Endodermal cell (in vitro differentiated cells): ENCODE measurements around the gene TSPAN15. TPM values are rescaled to one million over a fixed set of nuclear protein-coding genes. Genes with fewer than 3 reads are reported as not detected.

Source experiments
- DNase-seq: peaks from one replicate; pipeline ENCODE4 v3.0.0-alpha.2; 2017
- H3K27ac ChIP-seq: 2 replicates; pipeline ENCODE4 v1.5.1; 2013; ENCODE audit warnings: mild to moderate bottlenecking, low read depth, low read length, moderate library complexity
- H3K27me3 ChIP-seq: 2 replicates; pipeline ENCODE4 v1.6.1; 2013; ENCODE audit warnings: mild to moderate bottlenecking, low read length, moderate library complexity; ENCODE audit not compliant: insufficient read depth, control insufficient read depth, poor library complexity, severe bottlenecking
- H3K36me3 ChIP-seq: 2 replicates; pipeline ENCODE4 v1.7.0; 2013; ENCODE audit warnings: mild to moderate bottlenecking, low read length, moderate library complexity; ENCODE audit not compliant: control insufficient read depth, insufficient read depth
- H3K4me1 ChIP-seq: one replicate; pipeline ENCODE4 v1.7.0; 2013; ENCODE audit warnings: low read length; ENCODE audit not compliant: control insufficient read depth, insufficient read depth
- H3K4me3 ChIP-seq: 2 replicates; pipeline ENCODE4 v1.5.1; 2013; ENCODE audit warnings: mild to moderate bottlenecking, low read length, moderate library complexity
- H3K9ac ChIP-seq: 2 replicates; pipeline ENCODE4 v1.6.1; 2013; ENCODE audit warnings: mild to moderate bottlenecking, low read length, moderate library complexity; ENCODE audit not compliant: poor library complexity, severe bottlenecking; ENCODE audit errors: extremely low read depth
- H3K9me3 ChIP-seq: 2 replicates; pipeline ENCODE4 v1.6.1; 2013; ENCODE audit warnings: mild to moderate bottlenecking, low read length, moderate library complexity; ENCODE audit not compliant: control insufficient read depth
- H3K27ac Mint-ChIP-seq: 2 replicates; pipeline ENCODE4 v1.8.0; 2020; ENCODE audit warnings: mixed read lengths
- H3K27me3 Mint-ChIP-seq: 2 replicates; pipeline ENCODE4 v1.8.0; 2021; ENCODE audit warnings: mild to moderate bottlenecking, mixed read lengths; ENCODE audit not compliant: insufficient read depth
- H3K36me3 Mint-ChIP-seq: 2 replicates; pipeline ENCODE4 v1.8.0; 2020; ENCODE audit warnings: low read depth, mixed read lengths
- H3K4me1 Mint-ChIP-seq: 2 replicates; pipeline ENCODE4 v1.8.0; 2020; ENCODE audit warnings: mixed read lengths
- H3K4me3 Mint-ChIP-seq: 2 replicates; pipeline ENCODE4 v1.8.0; 2020; ENCODE audit warnings: mild to moderate bottlenecking, moderate library complexity, mixed read lengths
- H3K9me3 Mint-ChIP-seq: 2 replicates; pipeline ENCODE4 v1.8.0; 2020; ENCODE audit warnings: mild to moderate bottlenecking, mixed read lengths
- WGBS, 2 experiments: methylation state at CpG; one replicate each; pipeline versions ENCODE4 v1.1.5 to v1.1.7; 2013; ENCODE audit warnings: missing lambda C conversion rate in 2 of 2, mixed read lengths in 1 of 2; ENCODE audit not compliant: insufficient coverage in 1 of 2, insufficient read length in 1 of 2; 5-methylcytosine and 5-hydroxymethylcytosine counted together
- total RNA-seq, 2 donors: library from RNA; stranded (reverse); fragmentation: NEBNext Ultra II Directional in 1 of 2; extraction: Animal tissue kit (Norgen Biotek cat#: 25700) in 1 of 2; gene quantifications; 2 replicates in 1 of 2; 3 replicates in 1 of 2; pipeline ENCODE4 v1.2.1, GENCODE V29; 2021
- TF ChIP-seq, protein P1 (sequence below): fragments of 200-600 bp; sonication (generic); conservative IDR thresholded peaks from 2 replicates; pipeline ENCODE4 v1.5.0; 2021; ENCODE audit warnings: antibody characterized with exemption, mild to moderate bottlenecking

TSPAN15 gene
- total RNA-seq, 2 donors from 2014 or later = 10.1 to 15.8 TPM

GRCh38 chr10:69409968-69410367, 41.3 kb upstream of the TSPAN15 start:
- Mint-ChIP-seq H3K36me3 (no peaks in the 10 kb centered on the region), H3K27ac (no peak overlapping the region), H3K27me3 (peaks cover 4% of the 10 kb centered on the region), H3K4me1 (peaks cover 10% of the 10 kb centered on the region), H3K9me3 (no peaks in the 10 kb centered on the region), H3K4me3 (no peak overlapping the region)
- Histone ChIP-seq H3K9me3 (no peaks in the 10 kb centered on the region), H3K36me3 (no peaks in the 10 kb centered on the region), H3K9ac (no peak overlapping the region), H3K4me3 (no peak overlapping the region), H3K27ac (no peak overlapping the region), H3K27me3 (no peaks in the 10 kb centered on the region), H3K4me1 (no peaks in the 10 kb centered on the region)
- DNase-seq = no peak
- TF ChIP-seq, protein P1, sequence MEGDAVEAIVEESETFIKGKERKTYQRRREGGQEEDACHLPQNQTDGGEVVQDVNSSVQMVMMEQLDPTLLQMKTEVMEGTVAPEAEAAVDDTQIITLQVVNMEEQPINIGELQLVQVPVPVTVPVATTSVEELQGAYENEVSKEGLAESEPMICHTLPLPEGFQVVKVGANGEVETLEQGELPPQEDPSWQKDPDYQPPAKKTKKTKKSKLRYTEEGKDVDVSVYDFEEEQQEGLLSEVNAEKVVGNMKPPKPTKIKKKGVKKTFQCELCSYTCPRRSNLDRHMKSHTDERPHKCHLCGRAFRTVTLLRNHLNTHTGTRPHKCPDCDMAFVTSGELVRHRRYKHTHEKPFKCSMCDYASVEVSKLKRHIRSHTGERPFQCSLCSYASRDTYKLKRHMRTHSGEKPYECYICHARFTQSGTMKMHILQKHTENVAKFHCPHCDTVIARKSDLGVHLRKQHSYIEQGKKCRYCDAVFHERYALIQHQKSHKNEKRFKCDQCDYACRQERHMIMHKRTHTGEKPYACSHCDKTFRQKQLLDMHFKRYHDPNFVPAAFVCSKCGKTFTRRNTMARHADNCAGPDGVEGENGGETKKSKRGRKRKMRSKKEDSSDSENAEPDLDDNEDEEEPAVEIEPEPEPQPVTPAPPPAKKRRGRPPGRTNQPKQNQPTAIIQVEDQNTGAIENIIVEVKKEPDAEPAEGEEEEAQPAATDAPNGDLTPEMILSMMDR = no peak
- WGBS, 2 experiments = 89 to 100% methylated on average over 4 to 6 of the region's 6 CpGs

GRCh38 chr10:69410487-69410886, 40.8 kb upstream of the TSPAN15 start:
- H3K27ac Mint-ChIP-seq = no peak overlapping the region
- Histone ChIP-seq H3K9ac (no peak overlapping the region), H3K9me3 (no peaks in the 10 kb centered on the region), H3K27ac (no peak overlapping the region), H3K27me3 (no peaks in the 10 kb centered on the region), H3K36me3 (no peaks in the 10 kb centered on the region), H3K4me3 (no peak overlapping the region), H3K4me1 (no peaks in the 10 kb centered on the region)
- H3K36me3 Mint-ChIP-seq = no peaks in the 10 kb centered on the region
- TF ChIP-seq, protein P1 = no peak
- peaks cover 4% of the 10 kb centered on the region for H3K27me3 Mint-ChIP-seq
- H3K4me3 Mint-ChIP-seq = no peak overlapping the region
- WGBS, 2 experiments = 90 to 93% methylated on average over 7 to 10 of the region's 10 CpGs
- no peak for DNase-seq
- H3K9me3 Mint-ChIP-seq = no peaks in the 10 kb centered on the region
- H3K4me1 Mint-ChIP-seq = peaks cover 10% of the 10 kb centered on the region

GRCh38 chr10:69411476-69411875, 39.8 kb upstream of the TSPAN15 start:
- no peaks in the 10 kb centered on the region for H3K4me1 ChIP-seq
- no peak overlapping the region for H3K4me3 ChIP-seq
- H3K27ac Mint-ChIP-seq = no peak overlapping the region
- no peak overlapping the region for H3K9ac ChIP-seq
- DNase-seq = no peak
- no peaks in the 10 kb centered on the region for H3K27me3 ChIP-seq
- H3K36me3 Mint-ChIP-seq = no peaks in the 10 kb centered on the region
- no peaks in the 10 kb centered on the region for H3K9me3 ChIP-seq
- H3K27me3 Mint-ChIP-seq = peaks cover 4% of the 10 kb centered on the region
- peaks cover 4% of the 10 kb centered on the region for H3K4me1 Mint-ChIP-seq
- 88% methylated on average over 4 of the region's 4 CpGs for WGBS, 2 experiments
- no peaks in the 10 kb centered on the region for H3K36me3 ChIP-seq
- no peaks in the 10 kb centered on the region for H3K9me3 Mint-ChIP-seq
- H3K27ac ChIP-seq = no peak overlapping the region
- TF ChIP-seq, protein P1 = no peak
- no peak overlapping the region for H3K4me3 Mint-ChIP-seq
